Tibial nerve (tissue), 4 donors: Measurements from ENCODE around the gene SEL1L. TPM values are rescaled to one million over a fixed set of nuclear protein-coding genes. Genes with fewer than 3 reads are reported as not detected.
"Not testable (repeated sequence)": the region's sequence is repeated elsewhere in the genome, so short reads cannot be mapped to it uniquely, and the experiment has no call there.

Experiments
- DNase-seq, 2 donors: peaks; one replicate each; pipeline ENCODE4 v3.0.0-alpha.2; 2019; ENCODE audit warnings: low spot score in 2 of 2
- H3K27ac ChIP-seq, 4 donors: fragments of 200-600 bp; sonication (generic) in 3 of 4; one replicate each; pipeline ENCODE4 v1.5.1; 2017 to 2019; ENCODE audit warnings: mild to moderate bottlenecking in 1 of 4
- H3K27me3 ChIP-seq, 2 donors: fragments of 200-600 bp; sonication (generic) in 1 of 2; one replicate each; pipeline versions ENCODE4 v1.5.1 to v1.6.0; 2017 to 2019
- H3K36me3 ChIP-seq, 3 donors: fragments of 200-600 bp; sonication (generic); one replicate each; pipeline ENCODE4 v1.5.1; 2018 to 2019
- H3K4me1 ChIP-seq, 4 donors: fragments of 200-600 bp; sonication (generic) in 3 of 4; one replicate each; pipeline ENCODE4 v1.5.1; 2017 to 2019
- H3K4me3 ChIP-seq, 4 donors: fragments of 200-600 bp; sonication (generic) in 3 of 4; one replicate each; pipeline ENCODE4 v1.5.1; 2017 to 2019; ENCODE audit warnings: mild to moderate bottlenecking in 1 of 4, moderate library complexity in 1 of 4
- H3K9me3 ChIP-seq, 4 donors: fragments of 200-600 bp; sonication (generic) in 3 of 4; one replicate each; pipeline ENCODE4 v1.5.1; 2017 to 2019
- CTCF ChIP-seq, 5 experiments: fragments of 200-600 bp in 3 of 5; fragments of 450-650 bp in 2 of 5; sonication (generic) in 3 of 5; IDR thresholded peaks; one replicate each; pipeline ENCODE4 v1.5.1; 2016 to 2019; ENCODE audit warnings: antibody characterized with exemption in 5 of 5, mild to moderate bottlenecking in 3 of 5, moderate library complexity in 2 of 5
- EP300 ChIP-seq, 2 donors: sonication (generic); formaldehyde crosslinking; IDR thresholded peaks; one replicate each; pipeline ENCODE4 v1.6.1; 2017; ENCODE audit warnings: antibody characterized with exemption in 2 of 2, mild to moderate bottlenecking in 1 of 2
- POLR2A ChIP-seq, 2 donors: fragments of 450-650 bp; IDR thresholded peaks; one replicate each; pipeline ENCODE4 v1.6.1; 2017; ENCODE audit warnings: antibody characterized with exemption in 2 of 2, mild to moderate bottlenecking in 2 of 2, moderate library complexity in 2 of 2
- WGBS, 2 donors: methylation state at CpG; one replicate each; pipeline ENCODE4 v1.1.5; 2018; 5-methylcytosine and 5-hydroxymethylcytosine counted together
- total RNA-seq, 4 donors: library from RNA; depleted of rRNA; stranded (reverse); fragments of >200 nt; gene quantifications; one replicate each; pipeline ENCODE4 v1.1.0, GENCODE V29; 2016

The SEL1L gene
- total RNA-seq, 4 donors from 2014 or later: 35.2 to 42.2 (median 40.1) TPM

- H3K27ac ChIP-seq: no peak overlapping the region
- no peak for DNase-seq
- H3K36me3 ChIP-seq: no peaks in the 10 kb centered on the region
- WGBS, 2 donors: 70 to 74% methylated on average over 1 of the region's 1 CpG
- H3K4me1 ChIP-seq: no peaks in the 10 kb centered on the region
- TF ChIP-seq POLR2A (IDR thresholded peaks at IDR 0.05): no peak
- no peak for TF ChIP-seq CTCF (IDR thresholded peaks at IDR 0.05)
- TF ChIP-seq EP300 (IDR thresholded peaks at IDR 0.05): no peak
- no peaks in the 10 kb centered on the region for H3K27me3 ChIP-seq
- H3K4me3 ChIP-seq: no peak overlapping the region
- peaks cover 0 to 4% (median 2%) of the 10 kb centered on the region in 4 donors for H3K9me3 ChIP-seq
Measured at GRCh38 chr14:81557146-81557545, 23.5 kb upstream of the SEL1L start.

- no peaks in the 10 kb centered on the region for H3K36me3 ChIP-seq
- no peak for TF ChIP-seq EP300 (IDR thresholded peaks at IDR 0.05)
- TF ChIP-seq CTCF (IDR thresholded peaks at IDR 0.05): no peak
- no peaks in the 10 kb centered on the region for H3K4me1 ChIP-seq
- no peak overlapping the region for H3K4me3 ChIP-seq
- H3K27ac ChIP-seq: no peak overlapping the region
- H3K9me3 ChIP-seq: peaks cover 0 to 4% (median 2%) of the 10 kb centered on the region in 4 donors
- H3K27me3 ChIP-seq: no peaks in the 10 kb centered on the region
- no peak for DNase-seq
- 67 to 69% methylated on average over 2 of the region's 2 CpGs for WGBS, 2 donors
Measured at GRCh38 chr14:81555684-81556083, 22.0 kb upstream of the SEL1L start.

- WGBS, 2 donors: 66 to 80% methylated on average over 3 to 4 of the region's 4 CpGs
- no peaks in the 10 kb centered on the region for H3K36me3 ChIP-seq
- H3K9me3 ChIP-seq: peaks cover 0 to 4% (median 2%) of the 10 kb centered on the region in 4 donors
- H3K4me3 ChIP-seq: no peak overlapping the region
- no peaks in the 10 kb centered on the region for H3K27me3 ChIP-seq
- H3K27ac ChIP-seq: no peak overlapping the region
- no peak for DNase-seq
- H3K4me1 ChIP-seq: no peaks in the 10 kb centered on the region
- TF ChIP-seq POLR2A (IDR thresholded peaks at IDR 0.05) (no peak), CTCF (IDR thresholded peaks at IDR 0.05) (no peak), EP300 (IDR thresholded peaks at IDR 0.05) (no peak)
Measured at GRCh38 chr14:81555051-81555450, 21.4 kb upstream of the SEL1L start.

DNA sequence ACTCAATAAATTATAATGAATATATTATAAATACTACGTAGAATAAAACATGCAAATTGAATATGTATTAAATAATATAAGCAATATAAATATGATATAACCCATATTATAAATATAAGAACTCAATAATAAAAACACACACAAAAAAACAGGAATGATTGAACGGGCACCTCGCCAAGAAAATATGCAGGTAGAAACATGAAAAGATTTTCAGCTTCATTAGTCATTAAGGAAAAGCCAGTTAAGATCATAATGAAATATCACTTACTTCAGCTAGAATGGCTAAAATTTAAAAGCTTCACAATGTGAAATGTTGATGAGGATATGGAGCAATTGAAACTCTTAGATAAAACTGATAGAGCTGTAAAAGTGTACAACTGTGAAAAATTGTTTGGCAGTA is 17.8 kb upstream of the SEL1L start:
- H3K4me1 ChIP-seq: no peaks in the 10 kb centered on the region
- no peaks in the 10 kb centered on the region for H3K36me3 ChIP-seq
- DNase-seq: no peak
- no peak for TF ChIP-seq CTCF (IDR thresholded peaks at IDR 0.05)
- no peak for TF ChIP-seq POLR2A (IDR thresholded peaks at IDR 0.05)
- TF ChIP-seq EP300 (IDR thresholded peaks at IDR 0.05): no peak
- no peaks in the 10 kb centered on the region for H3K9me3 ChIP-seq
- WGBS, 2 donors: 92 to 94% methylated on average over 3 of the region's 3 CpGs
- H3K27me3 ChIP-seq: no peaks in the 10 kb centered on the region
- no peak overlapping the region for H3K4me3 ChIP-seq
- H3K27ac ChIP-seq: no peak overlapping the region

GRCh38 chr14:81550001-81550637 is 16.5 kb upstream of the SEL1L start:
- WGBS, 2 donors: 67 to 70% methylated on average over 4 of the region's 4 CpGs
- Histone ChIP-seq H3K27ac (no peak overlapping the region), H3K27me3 (no peaks in the 10 kb centered on the region), H3K9me3 (no peaks in the 10 kb centered on the region), H3K4me1 (no peaks in the 10 kb centered on the region), H3K4me3 (no peak overlapping the region), H3K36me3 (no peaks in the 10 kb centered on the region)
- TF ChIP-seq EP300 (IDR thresholded peaks at IDR 0.05): no peak
- TF ChIP-seq POLR2A (IDR thresholded peaks at IDR 0.05): no peak
- no peak for TF ChIP-seq CTCF (IDR thresholded peaks at IDR 0.05)
- no peak for DNase-seq

GRCh38 chr14:81541206-81541605 is 7.6 kb upstream of the SEL1L start:
- H3K36me3 ChIP-seq, H3K4me3 ChIP-seq, H3K27ac ChIP-seq, H3K27me3 ChIP-seq, H3K9me3 ChIP-seq, DNase-seq, H3K4me1 ChIP-seq: not testable (repeated sequence)
- WGBS, 2 donors: 87% methylated on average over 5 of the region's 5 CpGs
